Smooth muscle cell (in vitro differentiated cells): ENCODE results near the gene CPED1. TPM values are rescaled to one million over a fixed set of nuclear protein-coding genes. Genes with fewer than 3 reads are reported as not detected.

Experiments
- DNase-seq: peaks from one replicate; lab custom pipeline; 2025; ENCODE audit not compliant: unreplicated experiment; lab: John Stamatoyannopoulos, UW
- H2AFZ ChIP-seq: fragments of 200-600 bp; sonication (generic); 2 replicates; pipeline ENCODE4 v1.6.0; 2016; ENCODE audit warnings: antibody characterized with exemption, low read depth, mild to moderate bottlenecking
- H3F3A ChIP-seq: fragments of 200-600 bp; sonication (generic); 2 replicates; pipeline ENCODE4 v1.6.0; 2017; ENCODE audit warnings: antibody characterized with exemption, low read depth
- H3K27ac ChIP-seq: fragments of 200-600 bp; sonication (generic); 2 replicates; pipeline ENCODE4 v1.5.1; 2016; ENCODE audit warnings: low read depth, mild to moderate bottlenecking
- H3K27me3 ChIP-seq: fragments of 200-600 bp; sonication (generic); 2 replicates; pipeline ENCODE4 v1.6.1; 2016; ENCODE audit warnings: low read depth, mild to moderate bottlenecking
- H3K36me3 ChIP-seq: fragments of 200-600 bp; sonication (generic); 2 replicates; pipeline ENCODE4 v1.5.1; 2016; ENCODE audit warnings: low read depth
- H3K4me1 ChIP-seq: fragments of 200-600 bp; sonication (generic); 2 replicates; pipeline ENCODE4 v1.5.1; 2016; ENCODE audit warnings: low read depth
- H3K4me2 ChIP-seq: fragments of 200-600 bp; sonication (generic); 2 replicates; pipeline ENCODE4 v1.6.0; 2016; ENCODE audit warnings: mild to moderate bottlenecking
- H3K4me3 ChIP-seq: fragments of 200-600 bp; sonication (generic); 2 replicates; pipeline ENCODE4 v1.5.1; 2016; ENCODE audit warnings: mild to moderate bottlenecking
- H3K79me2 ChIP-seq: fragments of 200-600 bp; sonication (generic); 2 replicates; pipeline ENCODE4 v1.6.0; 2016; ENCODE audit warnings: low read depth, mild to moderate bottlenecking
- H3K9ac ChIP-seq: fragments of 200-600 bp; sonication (generic); 2 replicates; pipeline ENCODE4 v1.6.0; 2016; ENCODE audit warnings: low read depth
- H3K9me3 ChIP-seq: fragments of 200-600 bp; sonication (generic); replicated peaks from 2 replicates; pipeline ENCODE4 v1.5.1; 2016; ENCODE audit warnings: low read depth
- H4K20me1 ChIP-seq: fragments of 200-600 bp; sonication (generic); 2 replicates; pipeline ENCODE4 v1.6.0; 2016; ENCODE audit warnings: low read depth
- WGBS: methylation state at CpG from one replicate; pipeline ENCODE4 v1.1.7; 2016; ENCODE audit warnings: low lambda C conversion rate; 5-methylcytosine and 5-hydroxymethylcytosine counted together
- polyA plus RNA-seq: library from polyadenylated mRNA; unstranded; fragments of >200 nt; fragmentation: Nextera tagmentation; extraction: Ambion mirVana; gene quantifications from 2 replicates; pipeline ENCODE4 v1.2.1, GENCODE V29; 2016
- total RNA-seq: library from RNA; depleted of rRNA; stranded (reverse); fragments of >200 nt; gene quantifications from 2 replicates; pipeline ENCODE4 v1.2.3, GENCODE V29; 2014
- TF ChIP-seq, protein P1 (sequence below): fragments of 200-600 bp; sonication (generic); IDR thresholded peaks from 2 replicates; pipeline ENCODE4 v1.5.1; 2017; ENCODE audit warnings: borderline replicate concordance, mild to moderate bottlenecking, antibody characterized with exemption; ENCODE audit not compliant: insufficient read depth, poor library complexity, severe bottlenecking

Gene CPED1
- total and polyA plus RNA-seq, 2 experiments from 2014 or later, result 9.5 to 12.9 TPM

DNA sequence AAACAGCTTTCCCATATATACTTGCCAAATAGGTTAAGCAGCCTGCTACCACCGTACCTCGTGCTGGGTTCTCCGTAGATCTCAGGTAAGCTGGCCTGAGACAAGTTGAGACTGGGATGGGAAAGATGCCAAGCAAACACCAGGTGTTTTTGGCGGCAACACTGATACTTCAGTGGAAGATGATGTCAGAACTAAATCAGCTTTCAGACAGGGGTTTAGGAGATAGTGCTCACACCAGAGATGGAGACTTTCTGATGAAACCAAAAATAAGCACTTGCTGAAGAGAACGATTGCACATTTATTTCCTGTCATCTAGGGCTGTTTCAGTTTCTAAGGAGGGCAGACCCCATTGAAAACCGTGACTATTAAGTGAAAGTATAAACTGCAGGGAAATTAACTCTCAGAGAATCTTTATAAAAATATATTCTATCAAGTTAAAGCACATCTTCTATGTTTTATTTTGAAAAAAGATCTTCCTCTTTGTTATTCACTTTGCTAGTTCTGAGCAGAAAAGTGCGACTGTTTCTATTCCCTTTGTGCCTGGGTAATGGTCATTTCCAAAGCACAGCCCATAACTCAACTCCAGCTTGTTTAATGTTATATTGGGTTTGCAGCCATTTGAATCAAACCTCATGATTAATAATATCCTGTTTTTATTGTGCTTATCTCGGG is 149.9 kb downstream of the CPED1 start:
- H3K9ac ChIP-seq, result no peak overlapping the region
- H3F3A ChIP-seq, result no peaks in the 10 kb centered on the region
- H3K27ac ChIP-seq, result no peak overlapping the region
- TF ChIP-seq, protein P1, sequence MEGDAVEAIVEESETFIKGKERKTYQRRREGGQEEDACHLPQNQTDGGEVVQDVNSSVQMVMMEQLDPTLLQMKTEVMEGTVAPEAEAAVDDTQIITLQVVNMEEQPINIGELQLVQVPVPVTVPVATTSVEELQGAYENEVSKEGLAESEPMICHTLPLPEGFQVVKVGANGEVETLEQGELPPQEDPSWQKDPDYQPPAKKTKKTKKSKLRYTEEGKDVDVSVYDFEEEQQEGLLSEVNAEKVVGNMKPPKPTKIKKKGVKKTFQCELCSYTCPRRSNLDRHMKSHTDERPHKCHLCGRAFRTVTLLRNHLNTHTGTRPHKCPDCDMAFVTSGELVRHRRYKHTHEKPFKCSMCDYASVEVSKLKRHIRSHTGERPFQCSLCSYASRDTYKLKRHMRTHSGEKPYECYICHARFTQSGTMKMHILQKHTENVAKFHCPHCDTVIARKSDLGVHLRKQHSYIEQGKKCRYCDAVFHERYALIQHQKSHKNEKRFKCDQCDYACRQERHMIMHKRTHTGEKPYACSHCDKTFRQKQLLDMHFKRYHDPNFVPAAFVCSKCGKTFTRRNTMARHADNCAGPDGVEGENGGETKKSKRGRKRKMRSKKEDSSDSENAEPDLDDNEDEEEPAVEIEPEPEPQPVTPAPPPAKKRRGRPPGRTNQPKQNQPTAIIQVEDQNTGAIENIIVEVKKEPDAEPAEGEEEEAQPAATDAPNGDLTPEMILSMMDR, result no peak
- H3K4me3 ChIP-seq, result no peak overlapping the region
- no peak overlapping the region for H3K4me2 ChIP-seq
- H2AFZ ChIP-seq, result no peak overlapping the region
- 91% methylated on average over 8 of the region's 8 CpGs for WGBS
- H3K79me2 ChIP-seq, result no peaks in the 10 kb centered on the region
- H3K27me3 ChIP-seq, result no peaks in the 10 kb centered on the region
- H3K4me1 ChIP-seq, result no peaks in the 10 kb centered on the region
- no peak for DNase-seq
- no peaks in the 10 kb centered on the region for H3K9me3 ChIP-seq
- H3K36me3 ChIP-seq, result no peaks in the 10 kb centered on the region
- H4K20me1 ChIP-seq, result no peaks in the 10 kb centered on the region

DNA sequence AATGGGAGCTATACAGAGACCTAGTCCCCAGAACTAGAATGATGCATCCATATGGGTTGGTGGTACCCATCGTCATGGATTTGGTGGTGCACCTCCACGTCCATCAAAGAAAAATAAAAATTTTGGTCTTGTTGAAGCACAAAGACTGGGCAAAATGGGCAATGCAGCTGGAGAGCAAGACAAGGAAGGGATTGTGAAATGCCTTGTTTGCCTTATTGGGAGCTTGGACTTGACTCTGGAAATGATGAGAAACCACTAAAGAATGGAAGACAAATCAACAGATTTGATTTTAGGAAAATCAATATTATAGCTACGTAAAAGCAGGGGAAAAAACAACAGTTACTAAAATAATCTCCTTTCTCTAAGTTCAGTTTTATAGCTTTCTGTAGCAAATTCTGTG is 150.9 kb downstream of the CPED1 start:
- no peaks in the 10 kb centered on the region for H3F3A ChIP-seq
- H3K27ac ChIP-seq, result no peak overlapping the region
- H3K4me3 ChIP-seq, result no peak overlapping the region
- H3K4me1 ChIP-seq, result no peaks in the 10 kb centered on the region
- H3K79me2 ChIP-seq, result no peaks in the 10 kb centered on the region
- H3K36me3 ChIP-seq, result no peaks in the 10 kb centered on the region
- H3K9me3 ChIP-seq, result no peaks in the 10 kb centered on the region
- WGBS, result 89% methylated on average over 3 of the region's 3 CpGs
- TF ChIP-seq, protein P1, result no peak
- no peak overlapping the region for H2AFZ ChIP-seq
- no peak overlapping the region for H3K9ac ChIP-seq
- H4K20me1 ChIP-seq, result no peaks in the 10 kb centered on the region
- no peaks in the 10 kb centered on the region for H3K27me3 ChIP-seq
- no peak overlapping the region for H3K4me2 ChIP-seq
- no peak for DNase-seq

DNA sequence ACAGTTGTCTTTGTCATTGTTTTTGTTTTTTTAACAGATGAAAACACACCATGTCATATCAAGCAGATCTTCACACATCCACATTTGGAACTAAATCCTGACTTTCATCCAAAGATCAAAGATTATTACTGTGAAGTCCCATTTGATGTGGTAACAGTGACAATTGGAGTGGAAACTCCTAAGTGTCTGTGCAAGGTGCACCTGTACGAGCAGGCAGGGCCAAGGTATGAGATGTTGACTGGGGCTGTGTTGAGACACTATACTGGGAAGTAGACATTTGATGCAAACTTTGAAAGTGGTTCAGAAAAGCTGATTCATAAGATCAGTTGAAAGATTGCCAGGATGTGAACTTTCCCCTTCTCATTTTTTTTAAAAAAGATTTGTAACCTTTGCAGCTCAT is 152.3 kb downstream of the CPED1 start:
- H3K4me2 ChIP-seq, result no peak overlapping the region
- TF ChIP-seq, protein P1, result no peak
- H3K79me2 ChIP-seq, result no peaks in the 10 kb centered on the region
- no peak overlapping the region for H3K9ac ChIP-seq
- no peaks in the 10 kb centered on the region for H4K20me1 ChIP-seq
- DNase-seq, result no peak
- no peak overlapping the region for H3K4me3 ChIP-seq
- H3K36me3 ChIP-seq, result no peaks in the 10 kb centered on the region
- 94% methylated on average over 1 of the region's 1 CpG for WGBS
- H3K27me3 ChIP-seq, result no peaks in the 10 kb centered on the region
- H3K9me3 ChIP-seq, result no peaks in the 10 kb centered on the region
- no peak overlapping the region for H3K27ac ChIP-seq
- no peaks in the 10 kb centered on the region for H3F3A ChIP-seq
- H2AFZ ChIP-seq, result no peak overlapping the region
- no peaks in the 10 kb centered on the region for H3K4me1 ChIP-seq

DNA sequence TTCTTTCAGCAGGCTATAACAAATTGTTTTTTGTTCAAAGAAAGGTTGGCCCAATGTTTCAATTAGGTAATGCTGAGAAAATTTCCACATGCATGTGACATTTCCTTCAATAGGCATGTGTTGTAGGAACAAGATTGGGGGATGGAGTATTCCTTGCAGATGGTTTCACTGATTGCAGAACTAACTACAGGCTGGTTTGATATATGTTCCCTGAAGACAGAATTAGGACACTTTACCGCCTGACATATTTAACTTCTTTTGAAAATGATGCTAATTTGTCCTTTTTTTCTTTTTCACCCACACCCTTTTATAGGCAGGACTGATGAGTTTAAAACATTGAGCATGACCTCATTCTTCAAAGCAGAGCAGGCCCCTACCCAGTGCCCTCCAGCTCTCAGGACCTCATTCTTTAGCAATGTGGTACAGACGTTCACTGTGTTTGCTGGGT is 163.3 kb downstream of the CPED1 start:
- TF ChIP-seq, protein P1, result no peak
- WGBS, result 32% methylated on average over 2 of the region's 2 CpGs

More for the DNA sequence above, 163.3 kb downstream of the CPED1 start:
- H3K9me3 ChIP-seq, result no peaks in the 10 kb centered on the region
- H3K4me2 ChIP-seq, result no peak overlapping the region
- no peaks in the 10 kb centered on the region for H3K79me2 ChIP-seq
- no peak overlapping the region for H3K9ac ChIP-seq
- H4K20me1 ChIP-seq, result no peaks in the 10 kb centered on the region
- H2AFZ ChIP-seq, result no peak overlapping the region
- H3F3A ChIP-seq, result no peaks in the 10 kb centered on the region
- H3K36me3 ChIP-seq, result no peaks in the 10 kb centered on the region
- no peak overlapping the region for H3K4me3 ChIP-seq
- H3K27ac ChIP-seq, result no peak overlapping the region
- H3K27me3 ChIP-seq, result no peaks in the 10 kb centered on the region
- DNase-seq, result no peak
- no peaks in the 10 kb centered on the region for H3K4me1 ChIP-seq
